Measurements from ENCODE around the gene TFR2. TPM values are rescaled to one million over a fixed set of nuclear protein-coding genes. Genes with fewer than 3 reads are reported as not detected.

Gene TFR2
- total RNA-seq, 1 experiment from 2014 or later = 11.8 TPM

DNA sequence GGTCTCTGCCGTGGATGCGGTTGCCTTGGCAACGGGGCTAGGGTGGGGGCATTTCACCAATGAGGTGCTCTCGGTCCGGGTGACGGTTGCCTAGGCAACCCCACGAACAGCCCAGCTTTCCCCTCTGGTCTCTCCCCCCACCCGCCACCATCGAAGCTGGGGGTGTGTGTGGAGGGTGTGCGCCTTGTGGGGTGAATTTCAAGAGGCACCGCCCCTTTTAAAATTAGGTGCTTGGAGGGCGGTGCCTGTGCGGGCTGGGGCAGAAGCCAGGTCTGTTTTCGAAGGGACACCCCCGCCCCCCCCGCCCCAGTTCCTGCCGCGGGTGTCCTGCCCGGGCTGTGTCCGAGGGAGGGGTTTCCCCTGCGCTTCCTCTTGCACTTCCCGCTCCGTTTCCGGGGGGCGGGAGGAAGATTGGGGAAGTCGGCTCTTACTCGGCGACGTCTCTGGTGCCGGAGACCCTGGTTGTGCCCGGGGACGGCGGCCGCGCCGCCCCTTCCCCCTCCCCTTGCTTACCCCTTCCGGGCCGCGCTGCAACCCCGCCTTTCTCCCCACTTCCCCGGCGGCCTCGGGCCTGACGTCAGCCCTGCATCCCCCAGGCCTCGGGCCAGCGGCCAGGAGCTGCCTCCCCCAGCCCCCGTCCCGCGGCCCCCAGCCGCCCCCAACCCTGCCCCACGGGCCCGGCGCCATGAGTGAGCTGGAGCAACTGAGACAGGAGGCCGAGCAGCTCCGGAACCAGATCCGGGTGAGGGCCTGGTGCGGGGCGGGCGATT is 34.4 kb upstream of the TFR2 start:
- Histone ChIP-seq H3K36me3 (ENCODE audit: control insufficient read depth in 1 of 2, insufficient read depth in 2 of 2, low read length in 2 of 2) (peaks cover 13 to 17% of the 10 kb centered on the region in 2 experiments; a peak in 3 of 4 replicates), H3K9me3 (ENCODE audit: control insufficient read depth in 1 of 2, insufficient read depth in 1 of 2, low read depth in 1 of 2, low read length in 2 of 2) (no peaks in the 10 kb centered on the region), H3K9ac (ENCODE audit: low read length) (peak overlapping the region; percentile 87; the same call in 1 of the 2 replicates), H4K20me1 (ENCODE audit: insufficient read depth) (no peaks in the 10 kb centered on the region), H3K4me3 (replicated peaks in 1 of 2; ENCODE audit: low read depth in 1 of 2, low read length in 2 of 2) (peak overlapping the region; percentile 88 to 96; a peak in 3 of 4 replicates), H3K79me2 (ENCODE audit: insufficient read depth, low read length) (peaks cover 26% of the 10 kb centered on the region), H3K4me2 (ENCODE audit: low read length) (peak overlapping the region; percentile 94), H3K27me3 (ENCODE audit: insufficient read depth, low read length) (no peaks in the 10 kb centered on the region), H2AFZ (ENCODE audit: low read depth, low read length, poor library complexity, severe bottlenecking) (no peak overlapping the region), H3K9me2 (ENCODE audit: insufficient read depth) (no peaks in the 10 kb centered on the region), H3K4me1 (ENCODE audit: control insufficient read depth in 1 of 2, insufficient read depth in 2 of 2, low read length in 2 of 2) (peaks cover 0 to 16% of the 10 kb centered on the region in 2 experiments; a peak in 1 of 4 replicates), H3K27ac (ENCODE audit: low read depth, low read length) (no peak overlapping the region)
- POLR2A ChIA-PET = interaction anchor here (1.1 to 2.0 kb wide), 2 partner anchors 30 to 247 kb away, joined by 3 to 4 read pairs; partner anchors contain the start of genes POP7 and ZCWPW1
- TF ChIP-seq POLR2A (IDR thresholded peaks at IDR 0.05; ENCODE audit: borderline replicate concordance, extremely low read depth, insufficient read depth, insufficient read length) (no peak), EZH2 (IDR thresholded peaks at IDR 0.05) (no peak), EGR1 (IDR thresholded peaks at IDR 0.05; ENCODE audit: low read depth) (no peak), ELF1 (IDR thresholded peaks at IDR 0.05; ENCODE audit: borderline replicate concordance, low read depth) (no peak), SIN3A (IDR thresholded peaks at IDR 0.05; ENCODE audit: low read depth) (no peak), SP1 (IDR thresholded peaks at IDR 0.05; ENCODE audit: low read depth) (no peak), TCF7L2 (IDR thresholded peaks at IDR 0.05; ENCODE audit: borderline replicate concordance, extremely low read depth, insufficient read depth, insufficient read length) (no peak), EZH2phosphoT487 (IDR thresholded peaks at IDR 0.05; ENCODE audit: borderline replicate concordance) (no peak), YY1 (IDR thresholded peaks at IDR 0.05; ENCODE audit: extremely low read depth, insufficient replicate concordance, low read depth, low read length) (no peak), JUND (IDR thresholded peaks at IDR 0.05) (no peak), ZNF274 (IDR thresholded peaks at IDR 0.05; ENCODE audit: low read depth, low read length) (no peak), CBX3 (IDR thresholded peaks at IDR 0.05; ENCODE audit: low read depth) (no peak)
- TF ChIP-seq, protein P1, sequence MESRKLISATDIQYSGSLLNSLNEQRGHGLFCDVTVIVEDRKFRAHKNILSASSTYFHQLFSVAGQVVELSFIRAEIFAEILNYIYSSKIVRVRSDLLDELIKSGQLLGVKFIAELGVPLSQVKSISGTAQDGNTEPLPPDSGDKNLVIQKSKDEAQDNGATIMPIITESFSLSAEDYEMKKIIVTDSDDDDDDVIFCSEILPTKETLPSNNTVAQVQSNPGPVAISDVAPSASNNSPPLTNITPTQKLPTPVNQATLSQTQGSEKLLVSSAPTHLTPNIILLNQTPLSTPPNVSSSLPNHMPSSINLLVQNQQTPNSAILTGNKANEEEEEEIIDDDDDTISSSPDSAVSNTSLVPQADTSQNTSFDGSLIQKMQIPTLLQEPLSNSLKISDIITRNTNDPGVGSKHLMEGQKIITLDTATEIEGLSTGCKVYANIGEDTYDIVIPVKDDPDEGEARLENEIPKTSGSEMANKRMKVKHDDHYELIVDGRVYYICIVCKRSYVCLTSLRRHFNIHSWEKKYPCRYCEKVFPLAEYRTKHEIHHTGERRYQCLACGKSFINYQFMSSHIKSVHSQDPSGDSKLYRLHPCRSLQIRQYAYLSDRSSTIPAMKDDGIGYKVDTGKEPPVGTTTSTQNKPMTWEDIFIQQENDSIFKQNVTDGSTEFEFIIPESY (IDR thresholded peaks at IDR 0.05; ENCODE audit: extremely low read depth, insufficient replicate concordance, low read length) = no peak
- TF ChIP-seq, protein P2, sequence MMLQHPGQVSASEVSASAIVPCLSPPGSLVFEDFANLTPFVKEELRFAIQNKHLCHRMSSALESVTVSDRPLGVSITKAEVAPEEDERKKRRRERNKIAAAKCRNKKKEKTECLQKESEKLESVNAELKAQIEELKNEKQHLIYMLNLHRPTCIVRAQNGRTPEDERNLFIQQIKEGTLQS (IDR thresholded peaks at IDR 0.05) = no peak
- TF ChIP-seq, protein P3, sequence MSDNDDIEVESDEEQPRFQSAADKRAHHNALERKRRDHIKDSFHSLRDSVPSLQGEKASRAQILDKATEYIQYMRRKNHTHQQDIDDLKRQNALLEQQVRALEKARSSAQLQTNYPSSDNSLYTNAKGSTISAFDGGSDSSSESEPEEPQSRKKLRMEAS (IDR thresholded peaks at IDR 0.05) = no peak
- intact Hi-C loops (cut with micrococcal nuclease) = no loop called here
- ATAC-seq = no peak
- no TSS peak for BruUV-seq (replicated peaks)
- CTCF ChIA-PET = no interaction called here
- RAD21 ChIA-PET (ENCODE audit: low non-redundant PET in 1 of 2, low total read pairs in 2 of 2, uncharacterized antibody in 2 of 2, unreplicated experiment in 2 of 2) = no interaction called here
- no peak for DNase-seq (ENCODE audit: low read depth, low spot score)

All from HCT116 (cell line).